SKM-1 treated with dmso at 0.1 percent for 144 hours (cell line): ENCODE measurements around the gene ORC2.

ENCODE experiments used
- DNase-seq: peaks from one replicate; lab custom pipeline; 2025; ENCODE audit not compliant: unreplicated experiment; lab: John Stamatoyannopoulos, UW

ORC2 gene

DNA sequence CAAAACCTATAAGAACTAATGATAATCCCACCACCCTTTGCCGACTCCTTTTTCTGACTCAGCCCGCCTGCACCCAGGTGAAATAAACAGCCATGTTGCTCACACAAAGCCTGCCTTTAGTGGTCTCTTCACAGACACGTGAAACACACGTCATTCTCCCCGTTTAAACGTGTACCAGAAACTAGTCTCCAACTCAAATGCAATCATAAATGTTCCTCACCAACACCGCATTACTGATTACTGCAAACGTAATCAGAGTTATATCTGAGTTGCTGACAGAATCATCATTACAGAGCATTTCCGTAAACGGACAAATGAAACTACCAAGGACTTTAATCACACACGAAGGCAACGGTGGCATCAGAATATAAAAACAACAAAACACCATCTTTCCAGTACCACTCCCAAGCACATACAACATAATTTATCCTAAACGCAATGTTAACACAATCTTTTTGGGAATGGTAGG is 100.9 kb downstream of the ORC2 start:
- DNase-seq: no peak

DNA sequence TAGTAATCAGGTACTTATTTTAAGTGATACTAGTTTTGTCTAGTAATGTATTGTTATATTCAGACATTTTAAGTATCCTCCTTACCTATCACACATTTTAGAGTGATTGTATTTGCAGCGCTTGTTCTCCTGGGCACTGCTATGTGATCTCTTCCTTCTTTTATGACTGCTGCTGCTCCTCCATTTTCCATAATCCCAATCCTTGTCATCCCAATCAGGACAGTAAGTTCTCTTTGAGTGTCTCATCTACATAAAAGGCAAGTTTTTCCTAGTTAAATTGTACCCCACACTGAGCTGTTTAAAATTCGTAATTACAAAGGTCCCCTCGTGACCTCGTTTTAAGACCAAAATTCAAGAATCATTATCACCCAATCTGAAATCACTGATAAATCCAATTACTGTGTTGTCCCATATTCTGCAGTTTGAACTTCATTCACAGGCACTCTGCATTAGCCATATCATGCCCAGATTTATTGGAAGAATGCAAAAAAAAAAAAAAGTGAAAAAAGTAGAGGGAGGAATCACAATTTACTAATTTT is 101.8 kb downstream of the ORC2 start:
- DNase-seq: no peak

DNA sequence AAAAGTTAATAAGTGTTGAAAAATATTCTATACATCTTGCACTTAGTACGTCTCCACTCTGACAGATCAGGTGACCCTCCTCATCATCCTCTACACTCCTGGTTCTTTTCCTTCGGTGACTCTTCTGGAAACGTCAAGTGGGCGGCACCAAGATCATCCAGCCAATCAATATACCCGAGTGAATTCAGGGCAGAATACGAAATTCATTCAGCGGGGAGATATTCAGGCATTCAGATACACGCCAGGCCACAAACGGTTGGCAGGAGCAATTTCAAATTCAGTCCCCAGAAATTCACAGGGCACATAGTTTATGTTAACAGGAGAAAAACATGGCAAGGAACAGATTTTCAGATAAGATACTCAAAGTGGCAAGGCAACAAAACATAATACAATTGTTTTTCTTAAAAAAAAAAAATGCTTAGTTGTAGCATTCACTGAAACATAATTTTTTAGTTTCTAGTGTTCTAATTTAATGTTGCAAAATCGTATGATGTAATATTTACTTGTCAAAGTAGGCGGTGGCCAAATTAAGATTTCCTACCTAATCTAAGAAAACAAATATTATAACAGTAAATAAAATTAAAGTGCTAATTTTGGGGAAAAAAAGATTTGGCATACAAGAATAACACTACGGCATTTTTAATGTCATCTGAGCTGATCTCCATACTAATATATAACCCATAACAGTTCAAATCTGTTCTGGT is 103.2 kb downstream of the ORC2 start:
- no peak for DNase-seq
